Keratinocyte (primary cell): Measurements from ENCODE around the gene EPC2.
"Not testable (repeated sequence)": the region's sequence is repeated elsewhere in the genome, so short reads cannot be mapped to it uniquely, and the experiment has no call there.

Experiments
- CTCF ChIP-seq, 3 experiments: IDR thresholded peaks in 1 of 3; conservative IDR thresholded peaks in 1 of 3; optimal IDR thresholded peaks in 1 of 3; 2 replicates in 2 of 3; 3 replicates in 1 of 3; pipeline versions ENCODE3 to v1.5.1; 2011; ENCODE audit warnings: low read length in 3 of 3, mild to moderate bottlenecking in 3 of 3, moderate library complexity in 2 of 3, control low read depth in 1 of 3, inconsistent platforms in 1 of 3; ENCODE audit not compliant: insufficient read depth in 2 of 3; ENCODE audit errors: extremely low read depth in 1 of 3
- EZH2 ChIP-seq: IDR thresholded peaks from one replicate; pipeline ENCODE4 v1.6.1; 2012; ENCODE audit warnings: inconsistent platforms, mild to moderate bottlenecking, low read length, moderate library complexity

DNA sequence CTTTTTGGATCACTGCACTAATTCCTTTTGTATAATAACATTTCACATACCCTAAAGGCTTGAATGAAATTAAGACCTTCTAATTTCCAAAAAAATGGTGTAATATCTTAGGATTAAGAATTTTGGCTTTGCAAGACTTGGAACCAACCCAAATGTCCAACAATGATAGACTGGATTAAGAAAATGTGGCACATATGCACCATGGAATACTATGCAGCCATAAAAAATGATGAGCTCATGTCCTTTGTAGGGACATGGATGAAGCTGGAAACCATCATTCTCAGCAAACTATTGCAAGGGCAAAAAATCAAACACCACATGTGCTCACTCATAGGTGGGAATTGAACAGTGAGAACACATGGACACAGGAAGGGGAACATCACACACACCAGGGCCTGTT lies 43.5 kb downstream of the EPC2 start:
- TF ChIP-seq EZH2; CTCF (optimal IDR thresholded peaks at IDR 0.05 in 1 of 3, IDR thresholded peaks at IDR 0.05 in 1 of 3, conservative IDR thresholded peaks at IDR 0.05 in 1 of 3; ENCODE audit: extremely low read depth in 1 of 3, insufficient read depth in 2 of 3, low read length in 3 of 3): not testable (repeated sequence)
